Activated CD4-positive, alpha-beta T cell treated with anti-CD3 and anti-CD28 coated beads, Interleukin-2, Interleukin-6, amounts not matched to agents 100 ng/mL and 50 ng/mL, durations not matched to agents 16 hours and 8 hours (primary cell): Measurements from ENCODE around the gene NELL1.

ENCODE experiments used
- DNase-seq: peaks from one replicate; pipeline ENCODE4 v3.0.0-alpha.2; 2020

The NELL1 gene

GRCh38 chr11:20880094-20880493 is 210.7 kb downstream of the NELL1 start:
- DNase-seq = no peak

- no peak for DNase-seq
Observed at GRCh38 chr11:20881328-20882079, 212.1 kb downstream of the NELL1 start.

GRCh38 chr11:20887137-20887536 is 217.8 kb downstream of the NELL1 start:
- DNase-seq = no peak

- DNase-seq = no peak
Observed at GRCh38 chr11:20894296-20894695, 224.9 kb downstream of the NELL1 start.

- no peak for DNase-seq
Observed at GRCh38 chr11:20909995-20910726, 240.8 kb downstream of the NELL1 start.

- no peak for DNase-seq
Observed at GRCh38 chr11:20910733-20911132, 241.3 kb downstream of the NELL1 start.

GRCh38 chr11:20912065-20912821 is 242.9 kb downstream of the NELL1 start:
- no peak for DNase-seq

- DNase-seq = no peak
Observed at GRCh38 chr11:20912922-20913512, 243.6 kb downstream of the NELL1 start.

GRCh38 chr11:20917306-20917705 is 247.9 kb downstream of the NELL1 start:
- DNase-seq = no peak

- no peak for DNase-seq
Observed at GRCh38 chr11:20926799-20927540, 257.6 kb downstream of the NELL1 start.

- DNase-seq = no peak
Observed at GRCh38 chr11:20931029-20931428, 261.6 kb downstream of the NELL1 start.

GRCh38 chr11:20933086-20933485 is 263.7 kb downstream of the NELL1 start:
- DNase-seq = no peak

- no peak for DNase-seq
Observed at GRCh38 chr11:20933958-20934357, 264.6 kb downstream of the NELL1 start.

- no peak for DNase-seq
Observed at GRCh38 chr11:20934516-20934915, 265.1 kb downstream of the NELL1 start.

GRCh38 chr11:20937826-20938225 is 268.4 kb downstream of the NELL1 start:
- no peak for DNase-seq

GRCh38 chr11:20949585-20949984 is 280.2 kb downstream of the NELL1 start:
- no peak for DNase-seq

- DNase-seq = no peak
Observed at GRCh38 chr11:20962581-20962980, 293.2 kb downstream of the NELL1 start.

GRCh38 chr11:20963596-20963995 is 294.2 kb downstream of the NELL1 start:
- DNase-seq = no peak

- DNase-seq = no peak
Observed at GRCh38 chr11:20964985-20965384, 295.6 kb downstream of the NELL1 start.

GRCh38 chr11:20966489-20966888 is 297.1 kb downstream of the NELL1 start:
- DNase-seq = no peak

GRCh38 chr11:20973940-20974559 is 304.7 kb downstream of the NELL1 start:
- DNase-seq = no peak

GRCh38 chr11:20980736-20981135 is 311.4 kb downstream of the NELL1 start:
- no peak for DNase-seq
